ENCODE measurements around the gene PTPDC1. TPM values are rescaled to one million over a fixed set of nuclear protein-coding genes. Genes with fewer than 3 reads are reported as not detected.

PTPDC1 gene
- total RNA-seq, 4 donors from 2014 or later = 10.6 to 33.6 (median 21.6) TPM

- TF ChIP-seq CTCF (IDR thresholded peaks at IDR 0.05) (no peak), POLR2AphosphoS5 (IDR thresholded peaks at IDR 0.05) (no peak), EP300 (IDR thresholded peaks at IDR 0.05) (no peak), POLR2A (IDR thresholded peaks at IDR 0.05) (no peak)
- Histone ChIP-seq H3K27ac (no peak overlapping the region), H3K9me3 (no peaks in the 10 kb centered on the region), H3K4me1 (peaks cover 0 to 19% (median 0%) of the 10 kb centered on the region in 3 donors), H3K36me3 (no peaks in the 10 kb centered on the region), H3K4me3 (no peak overlapping the region), H3K27me3 (no peaks in the 10 kb centered on the region)
- 81 to 90% methylated on average over 2 to 3 of the region's 13 CpGs for WGBS, 2 donors (ENCODE audit: low coverage in 1 of 2)
- ATAC-seq = no peak
These were observed 63.5 kb downstream of the PTPDC1 start for GRCh38 chr9:94147776-94148175.

GRCh38 chr9:94148419-94148818, 64.2 kb downstream of the PTPDC1 start:
- 73 to 79% methylated on average over 3 to 5 of the region's 5 CpGs for WGBS, 2 donors (ENCODE audit: low coverage in 1 of 2)
- H3K36me3 ChIP-seq = no peaks in the 10 kb centered on the region
- no peak overlapping the region for H3K4me3 ChIP-seq
- no peaks in the 10 kb centered on the region for H3K9me3 ChIP-seq
- ATAC-seq = no peak
- TF ChIP-seq CTCF (IDR thresholded peaks at IDR 0.05) (no peak), POLR2AphosphoS5 (IDR thresholded peaks at IDR 0.05) (no peak), POLR2A (IDR thresholded peaks at IDR 0.05) (no peak), EP300 (IDR thresholded peaks at IDR 0.05) (no peak)
- no peak overlapping the region for H3K27ac ChIP-seq
- peaks cover 0 to 19% (median 0%) of the 10 kb centered on the region in 3 donors for H3K4me1 ChIP-seq
- H3K27me3 ChIP-seq = no peaks in the 10 kb centered on the region

GRCh38 chr9:94149696-94150095, 65.4 kb downstream of the PTPDC1 start:
- no peaks in the 10 kb centered on the region for H3K36me3 ChIP-seq
- no peaks in the 10 kb centered on the region for H3K9me3 ChIP-seq
- TF ChIP-seq POLR2AphosphoS5 (IDR thresholded peaks at IDR 0.05) = no peak
- H3K4me1 ChIP-seq = peaks cover 0 to 8% (median 0%) of the 10 kb centered on the region in 3 donors
- H3K27me3 ChIP-seq = no peaks in the 10 kb centered on the region
- ATAC-seq = no peak
- H3K27ac ChIP-seq = no peak overlapping the region
- no peak overlapping the region for H3K4me3 ChIP-seq
- 96 to 100% methylated on average over 2 to 4 of the region's 6 CpGs for WGBS, 2 donors (ENCODE audit: low coverage in 1 of 2)

GRCh38 chr9:94150279-94150828, 66.1 kb downstream of the PTPDC1 start:
- TF ChIP-seq POLR2A (IDR thresholded peaks at IDR 0.05) (no peak), POLR2AphosphoS5 (IDR thresholded peaks at IDR 0.05) (no peak), EP300 (IDR thresholded peaks at IDR 0.05) (no peak), CTCF (IDR thresholded peaks at IDR 0.05) (no peak)
- no peaks in the 10 kb centered on the region for H3K27me3 ChIP-seq
- H3K9me3 ChIP-seq = no peaks in the 10 kb centered on the region
- no peaks in the 10 kb centered on the region for H3K36me3 ChIP-seq
- peaks cover 0 to 4% (median 0%) of the 10 kb centered on the region in 3 donors for H3K4me1 ChIP-seq
- 86 to 100% methylated on average over 2 of the region's 3 CpGs for WGBS, 2 donors (ENCODE audit: low coverage in 1 of 2)
- no peak for ATAC-seq
- H3K27ac ChIP-seq = no peak overlapping the region
- H3K4me3 ChIP-seq = no peak overlapping the region

- Histone ChIP-seq H3K36me3 (no peaks in the 10 kb centered on the region), H3K27ac (no peak overlapping the region), H3K9me3 (no peaks in the 10 kb centered on the region), H3K4me1 (peaks cover 0 to 5% (median 0%) of the 10 kb centered on the region in 3 donors), H3K27me3 (no peaks in the 10 kb centered on the region), H3K4me3 (no peak overlapping the region)
- TF ChIP-seq CTCF (IDR thresholded peaks at IDR 0.05) (no peak), POLR2A (IDR thresholded peaks at IDR 0.05) (no peak), POLR2AphosphoS5 (IDR thresholded peaks at IDR 0.05) (no peak), EP300 (IDR thresholded peaks at IDR 0.05) (no peak)
- 69 to 85% methylated on average over 10 of the region's 11 CpGs for WGBS, 2 donors (ENCODE audit: low coverage in 1 of 2)
- no peak for ATAC-seq
These were observed 66.8 kb downstream of the PTPDC1 start for GRCh38 chr9:94150890-94151650.

Data from gastroesophageal sphincter (tissue), 4 donors.